ENCODE results near the gene CIB1. TPM values are rescaled to one million over a fixed set of nuclear protein-coding genes. Genes with fewer than 3 reads are reported as not detected.

The CIB1 gene
- total RNA-seq, 2 donors from 2014 or later = 24.9 to 31.1 TPM

- no peak for TF ChIP-seq CTCF (IDR thresholded peaks at IDR 0.05)
- H3K4me3 ChIP-seq = no peak overlapping the region
- H3K27me3 ChIP-seq = no peaks in the 10 kb centered on the region
- peaks cover 0 to 43% of the 10 kb centered on the region in 2 donors for H3K4me1 ChIP-seq
- H3K9me3 ChIP-seq = no peaks in the 10 kb centered on the region
- DNase-seq (ENCODE audit: low spot score) = no peak
- no peak overlapping the region for H3K27ac ChIP-seq
- H3K36me3 ChIP-seq = peaks cover 9% of the 10 kb centered on the region
Measured at GRCh38 chr15:90214553-90215196, 19.1 kb downstream of the CIB1 start.

DNA sequence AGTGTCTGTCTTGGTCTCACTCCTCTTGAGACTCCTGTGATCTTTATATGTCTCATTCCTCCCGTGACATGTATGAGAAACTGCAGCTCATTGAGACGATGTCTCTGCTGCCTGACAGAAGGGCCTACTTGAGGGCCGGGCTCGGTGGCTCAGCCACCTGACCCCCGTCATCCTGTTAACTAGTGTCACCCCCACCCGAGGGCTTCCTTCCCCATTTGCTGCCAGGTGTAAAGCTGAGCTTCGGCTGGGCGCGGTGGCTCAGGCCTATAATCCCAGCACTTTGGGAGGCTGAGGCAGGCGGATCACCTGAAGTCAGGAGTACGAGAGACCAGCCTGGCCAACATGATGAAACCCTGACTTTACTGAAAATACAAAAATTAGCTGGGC lies 19.9 kb downstream of the CIB1 start:
- Histone ChIP-seq H3K36me3 (peaks cover 17% of the 10 kb centered on the region), H3K27ac (no peak overlapping the region), H3K27me3 (no peaks in the 10 kb centered on the region), H3K4me3 (no peak overlapping the region), H3K4me1 (peaks cover 0 to 43% of the 10 kb centered on the region in 2 donors), H3K9me3 (no peaks in the 10 kb centered on the region)
- TF ChIP-seq CTCF (IDR thresholded peaks at IDR 0.05) = no peak
- no peak for DNase-seq (ENCODE audit: low spot score)

DNA sequence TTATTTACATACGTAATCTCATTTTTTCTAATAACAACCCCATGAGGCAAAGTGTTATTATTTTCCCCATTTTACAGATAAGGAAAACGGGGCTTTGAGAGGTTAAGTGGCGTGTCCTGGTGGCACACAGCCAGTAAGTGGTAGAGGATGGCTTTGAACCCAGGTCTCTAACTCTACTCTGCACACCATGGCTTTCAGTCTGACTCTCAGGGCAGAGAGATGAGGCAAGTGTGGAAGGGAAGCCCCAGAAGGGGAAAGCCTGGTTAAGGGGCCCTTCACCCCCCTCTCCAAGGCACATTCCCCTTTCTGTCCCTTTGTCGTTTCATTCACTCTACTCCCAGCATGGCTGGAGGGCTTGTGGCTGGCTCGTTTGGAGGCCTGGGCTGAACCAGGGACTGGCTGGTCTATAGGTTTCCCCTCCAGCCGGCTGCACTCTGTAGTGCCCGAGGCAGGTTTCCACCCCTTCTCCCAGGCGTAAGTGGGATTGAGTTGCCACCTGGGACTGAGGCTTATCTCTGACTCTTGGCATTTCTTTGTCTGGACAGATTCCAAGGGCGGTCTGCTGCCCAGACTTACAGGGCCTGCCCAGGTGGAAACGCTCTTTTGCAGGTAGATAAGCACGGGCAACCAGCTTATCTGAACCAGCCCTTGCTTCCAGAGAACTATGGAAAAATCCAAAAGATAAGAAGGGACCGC lies 20.5 kb downstream of the CIB1 start:
- H3K4me1 ChIP-seq = peaks cover 0 to 43% of the 10 kb centered on the region in 2 donors
- H3K9me3 ChIP-seq = no peaks in the 10 kb centered on the region
- no peak for DNase-seq (ENCODE audit: low spot score)
- H3K27me3 ChIP-seq = no peaks in the 10 kb centered on the region
- no peak for TF ChIP-seq CTCF (IDR thresholded peaks at IDR 0.05)
- H3K36me3 ChIP-seq = peaks cover 19% of the 10 kb centered on the region
- H3K27ac ChIP-seq = peak overlapping the region in 1 of 2 donors; percentile 26
- no peak overlapping the region for H3K4me3 ChIP-seq

GRCh38 chr15:90212221-90213098 lies 21.3 kb downstream of the CIB1 start:
- no peak for DNase-seq (ENCODE audit: low spot score)
- Histone ChIP-seq H3K27ac (peak overlapping the region; percentile 57 to 64), H3K9me3 (no peaks in the 10 kb centered on the region), H3K4me1 (peaks cover 0 to 46% of the 10 kb centered on the region in 2 donors), H3K4me3 (no peak overlapping the region), H3K27me3 (no peaks in the 10 kb centered on the region), H3K36me3 (peaks cover 12% of the 10 kb centered on the region)
- no peak for TF ChIP-seq CTCF (IDR thresholded peaks at IDR 0.05)

GRCh38 chr15:90211440-90212143 lies 22.1 kb downstream of the CIB1 start:
- Histone ChIP-seq H3K4me1 (peaks cover 0 to 54% of the 10 kb centered on the region in 2 donors), H3K4me3 (no peak overlapping the region), H3K9me3 (no peaks in the 10 kb centered on the region), H3K36me3 (peaks cover 10% of the 10 kb centered on the region), H3K27ac (peak overlapping the region; percentile 57 to 64), H3K27me3 (no peaks in the 10 kb centered on the region)
- DNase-seq (ENCODE audit: low spot score) = no peak
- TF ChIP-seq CTCF (IDR thresholded peaks at IDR 0.05) = no peak
